NCI-H446 (cell line): ENCODE results near the gene OSBPL10.
"Not testable (repeated sequence)": the region's sequence is repeated elsewhere in the genome, so short reads cannot be mapped to it uniquely, and the experiment has no call there.

Source experiments
- DNase-seq, 2 experiments: peaks; one replicate each; lab custom pipeline; 2025; lab: John Stamatoyannopoulos, UW

OSBPL10 gene

GRCh38 chr3:31981206-31982181, at the start of gene OSBPL10, which contains the start of gene ZNF860:
Gene OSBPL10 (minus strand): TSS chr3:31981262. CDS start chr3:31981179, 83 bp downstream.
Gene ZNF860 (plus strand): TSS chr3:31981750. CDS start chr3:31989080, 7,330 bp downstream.
- DNase-seq, result no peak

GRCh38 chr3:32026593-32026992, 45.5 kb upstream of the OSBPL10 start:
- DNase-seq, result no peak

- DNase-seq, result no peak
Observed at GRCh38 chr3:32022947-32023346, 41.9 kb upstream of the OSBPL10 start.

GRCh38 chr3:32021748-32022147, 40.7 kb upstream of the OSBPL10 start:
- no peak for DNase-seq

GRCh38 chr3:32021155-32021554, 40.1 kb upstream of the OSBPL10 start:
- DNase-seq, result no peak

GRCh38 chr3:32018757-32019564, 37.9 kb upstream of the OSBPL10 start:
- peak in 1 of 2 experiments; percentile 53 for DNase-seq

- DNase-seq, result no peak
Observed at GRCh38 chr3:32017286-32017685, 36.2 kb upstream of the OSBPL10 start.

- DNase-seq, result not testable (repeated sequence)
Observed at GRCh38 chr3:32015638-32016037, 34.6 kb upstream of the OSBPL10 start.

GRCh38 chr3:32010699-32011098, 29.6 kb upstream of the OSBPL10 start:
- not testable (repeated sequence) for DNase-seq

- no peak for DNase-seq
Observed at GRCh38 chr3:32009957-32010356, 28.9 kb upstream of the OSBPL10 start.

- no peak for DNase-seq
Observed at GRCh38 chr3:32009101-32009500, 28.0 kb upstream of the OSBPL10 start.

- no peak for DNase-seq
Observed at GRCh38 chr3:32004113-32004765, 23.2 kb upstream of the OSBPL10 start.

GRCh38 chr3:32003380-32003779, 22.3 kb upstream of the OSBPL10 start:
- DNase-seq, result no peak

GRCh38 chr3:32002561-32003368, 21.7 kb upstream of the OSBPL10 start:
- no peak for DNase-seq

GRCh38 chr3:32000877-32001276, 19.8 kb upstream of the OSBPL10 start:
- DNase-seq, result no peak

GRCh38 chr3:31999907-32000439, 18.9 kb upstream of the OSBPL10 start:
- DNase-seq, result no peak

GRCh38 chr3:31997500-31997899, 16.4 kb upstream of the OSBPL10 start:
- no peak for DNase-seq

- no peak for DNase-seq
Observed at GRCh38 chr3:31996195-31996594, 15.1 kb upstream of the OSBPL10 start.

- DNase-seq, result not testable (repeated sequence)
Observed at GRCh38 chr3:31995026-31995425, 14.0 kb upstream of the OSBPL10 start.

- DNase-seq, result no peak
Observed at GRCh38 chr3:31993843-31994242, 12.8 kb upstream of the OSBPL10 start.

GRCh38 chr3:31992995-31993394, 11.9 kb upstream of the OSBPL10 start:
- DNase-seq, result not testable (repeated sequence)
